GM21367 (cell line): ENCODE data around the gene CCDC148.
"Not testable (repeated sequence)": the region's sequence is repeated elsewhere in the genome, so short reads cannot be mapped to it uniquely, and the experiment has no call there.

Experiments used
- ATAC-seq: cut with Tn5 transposase; IDR thresholded peaks from one replicate; pipeline ENCODE4 v1.9.1; 2021; ENCODE audit not compliant: unreplicated experiment

Gene CCDC148

DNA sequence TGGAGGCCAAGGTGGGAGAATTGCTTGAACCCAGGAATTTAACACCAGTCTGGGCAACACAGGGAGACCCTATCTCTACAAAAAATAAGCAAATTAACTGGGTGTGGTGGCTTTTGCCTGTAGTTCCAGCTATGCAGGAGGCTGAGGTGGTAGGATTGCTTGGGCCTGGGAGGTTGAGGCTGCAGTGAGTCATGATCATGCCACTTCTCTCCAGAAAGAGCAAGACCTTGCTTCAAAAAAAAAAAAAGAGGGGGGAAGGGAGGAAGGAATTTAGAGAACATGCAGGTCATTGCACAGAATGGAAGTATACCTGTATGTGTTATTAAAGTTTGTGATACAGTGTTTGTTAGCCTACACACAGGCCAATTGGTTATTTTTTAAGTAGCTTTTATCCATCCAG lies 26.0 kb upstream of the CCDC148 start:
- no peak for ATAC-seq

GRCh38 chr2:158481116-158481515 lies 24.6 kb upstream of the CCDC148 start:
- no peak for ATAC-seq

GRCh38 chr2:158478816-158479215 lies 22.3 kb upstream of the CCDC148 start:
- ATAC-seq: no peak

- no peak for ATAC-seq
Observed at GRCh38 chr2:158478237-158478636, 21.7 kb upstream of the CCDC148 start.

DNA sequence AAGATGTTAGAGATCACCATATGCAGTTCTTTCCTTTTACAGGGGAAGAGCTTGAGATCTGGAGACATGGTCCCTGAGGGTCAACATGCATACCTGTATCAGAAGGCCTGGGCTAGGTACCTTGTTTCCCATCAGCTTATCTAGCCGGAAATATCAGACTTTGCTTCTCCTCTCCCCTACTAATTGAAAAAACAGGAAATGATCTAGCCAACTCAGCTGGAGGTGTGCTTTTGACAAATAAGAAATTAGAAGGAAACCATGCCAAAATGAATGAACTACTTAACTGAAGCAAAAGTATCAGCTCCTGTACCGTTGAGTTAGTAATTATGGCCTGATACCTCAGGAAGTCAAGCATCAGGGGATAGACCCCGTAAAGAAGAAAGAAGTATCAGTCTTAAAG lies 20.6 kb upstream of the CCDC148 start:
- no peak for ATAC-seq

DNA sequence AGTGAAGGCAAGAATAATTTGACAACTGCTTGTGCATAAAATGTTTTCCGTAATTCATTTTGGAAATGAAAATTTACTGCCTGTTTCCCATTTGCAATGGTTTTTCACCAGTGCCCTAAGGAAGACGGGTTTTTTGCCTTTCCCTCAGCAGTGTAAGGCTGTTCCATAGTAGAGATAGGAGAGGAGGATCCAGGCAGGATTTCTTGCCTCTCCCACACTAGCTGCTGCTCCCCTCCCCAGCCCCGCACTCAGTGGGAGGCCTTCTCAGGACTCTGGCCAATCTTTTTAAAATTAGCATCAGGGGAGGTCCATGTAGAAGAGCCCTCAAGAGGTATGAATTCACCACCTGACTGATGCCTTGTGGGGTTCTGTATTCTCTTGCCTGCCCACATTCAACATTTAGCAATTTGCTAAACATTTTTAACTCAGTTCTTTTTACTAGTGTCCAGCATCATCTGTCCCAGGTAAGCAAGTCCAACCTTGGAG lies 18.0 kb upstream of the CCDC148 start:
- not testable (repeated sequence) for ATAC-seq

- no peak for ATAC-seq
Observed at GRCh38 chr2:158473719-158474392, 17.3 kb upstream of the CCDC148 start.

DNA sequence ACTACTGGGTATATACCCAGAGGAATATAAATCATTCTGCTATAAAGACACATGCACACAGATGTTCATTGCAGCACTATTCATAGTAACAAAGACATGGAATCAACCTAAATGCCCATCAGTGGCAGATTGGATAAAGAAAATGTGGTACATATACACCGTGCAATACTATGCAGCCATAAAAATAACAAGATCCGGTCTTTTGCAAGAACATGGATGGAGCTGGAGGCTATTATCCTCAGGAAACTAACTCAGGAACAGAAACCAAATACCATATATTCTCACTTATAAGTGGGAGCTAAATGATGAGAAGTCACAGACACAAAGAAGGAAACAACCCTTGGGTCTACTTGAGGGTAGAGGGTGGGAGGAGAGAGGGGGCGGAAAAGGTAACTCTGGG lies 16.7 kb upstream of the CCDC148 start:
- not testable (repeated sequence) for ATAC-seq

DNA sequence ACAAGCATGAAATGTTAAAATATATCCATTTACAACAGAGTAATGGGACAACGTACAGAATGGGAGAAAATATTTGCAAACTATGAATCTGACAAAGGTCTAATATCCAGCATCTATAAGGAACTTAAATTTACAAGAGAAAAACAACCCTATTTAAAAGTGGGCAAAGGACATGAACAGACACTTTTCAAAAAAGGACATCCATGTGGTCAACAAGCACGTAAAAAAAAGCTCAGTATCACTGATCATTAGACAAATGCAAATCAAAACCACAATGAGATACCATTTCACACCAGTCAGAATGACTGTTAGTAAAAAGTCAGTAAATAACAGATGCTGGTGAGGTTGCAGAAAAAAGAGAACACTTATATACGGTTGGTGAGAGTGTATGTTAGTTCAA lies 16.3 kb upstream of the CCDC148 start:
- not testable (repeated sequence) for ATAC-seq

DNA sequence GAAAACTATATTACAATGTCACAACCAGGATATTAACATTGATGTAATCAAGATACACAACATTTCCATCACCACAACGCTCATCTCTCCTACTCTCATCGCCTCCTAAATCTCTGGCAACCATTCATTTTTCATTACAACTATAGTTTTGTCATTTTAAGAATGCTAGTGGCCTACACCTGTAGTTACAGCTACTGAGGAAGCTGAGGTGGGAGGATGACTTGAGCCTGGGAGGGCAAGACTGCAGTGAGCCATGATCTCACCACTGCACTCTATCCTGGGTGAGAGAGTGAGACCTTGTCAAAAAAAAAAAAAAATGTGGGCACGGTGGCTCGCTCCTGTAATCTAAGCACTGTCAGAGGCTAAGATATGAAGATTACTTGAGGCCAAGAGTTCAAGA lies 10.7 kb upstream of the CCDC148 start:
- ATAC-seq: no peak

GRCh38 chr2:158464426-158465281 lies 8.1 kb upstream of the CCDC148 start:
- peak; percentile 69 for ATAC-seq

- ATAC-seq: no peak
Observed at GRCh38 chr2:158463496-158464095, 7.0 kb upstream of the CCDC148 start.

GRCh38 chr2:158460632-158461297 lies 4.2 kb upstream of the CCDC148 start:
- no peak for ATAC-seq

- no peak for ATAC-seq
Observed at GRCh38 chr2:158459161-158460003, 2.8 kb upstream of the CCDC148 start.

GRCh38 chr2:158458617-158458920 lies 2.0 kb upstream of the CCDC148 start:
- ATAC-seq: no peak

- peak; percentile 47 for ATAC-seq
Observed at GRCh38 chr2:158457826-158458616, 1.5 kb upstream of the CCDC148 start.

- peak; percentile 26 for ATAC-seq
Observed at GRCh38 chr2:158457092-158457825, 706 bp upstream of the CCDC148 start.

GRCh38 chr2:158443606-158444005 lies 12.9 kb downstream of the CCDC148 start:
- no peak for ATAC-seq

DNA sequence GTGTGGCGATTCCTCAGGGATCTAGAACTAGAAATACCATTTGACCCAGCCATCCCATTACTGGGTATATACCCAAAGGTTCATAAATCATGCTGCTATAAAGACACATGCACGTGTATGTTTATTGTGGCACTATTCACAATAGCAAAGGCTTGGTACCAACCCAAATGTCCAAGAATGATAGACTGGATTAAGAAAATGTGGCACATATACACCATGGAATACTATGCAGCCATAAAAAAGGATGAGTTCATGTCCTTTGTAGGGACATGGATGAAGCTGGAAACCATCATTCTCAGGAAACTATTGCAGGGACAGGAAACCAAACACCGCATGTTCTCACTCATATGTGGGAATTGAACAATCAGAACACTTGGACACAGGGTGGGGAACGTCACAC lies 17.5 kb downstream of the CCDC148 start:
- ATAC-seq: not testable (repeated sequence)
